HG03442 (cell line): ENCODE measurements around the gene FAM187B.

Experiments used
- ATAC-seq: cut with Tn5 transposase; IDR thresholded peaks from one replicate; pipeline ENCODE4 v1.9.1; 2021; ENCODE audit warnings: mild to moderate bottlenecking, moderate library complexity; ENCODE audit not compliant: unreplicated experiment

The FAM187B gene

GRCh38 chr19:35179830-35180229, 48.7 kb downstream of the FAM187B start:
- no peak for ATAC-seq

GRCh38 chr19:35178701-35179100, 49.8 kb downstream of the FAM187B start:
- ATAC-seq, result no peak

DNA sequence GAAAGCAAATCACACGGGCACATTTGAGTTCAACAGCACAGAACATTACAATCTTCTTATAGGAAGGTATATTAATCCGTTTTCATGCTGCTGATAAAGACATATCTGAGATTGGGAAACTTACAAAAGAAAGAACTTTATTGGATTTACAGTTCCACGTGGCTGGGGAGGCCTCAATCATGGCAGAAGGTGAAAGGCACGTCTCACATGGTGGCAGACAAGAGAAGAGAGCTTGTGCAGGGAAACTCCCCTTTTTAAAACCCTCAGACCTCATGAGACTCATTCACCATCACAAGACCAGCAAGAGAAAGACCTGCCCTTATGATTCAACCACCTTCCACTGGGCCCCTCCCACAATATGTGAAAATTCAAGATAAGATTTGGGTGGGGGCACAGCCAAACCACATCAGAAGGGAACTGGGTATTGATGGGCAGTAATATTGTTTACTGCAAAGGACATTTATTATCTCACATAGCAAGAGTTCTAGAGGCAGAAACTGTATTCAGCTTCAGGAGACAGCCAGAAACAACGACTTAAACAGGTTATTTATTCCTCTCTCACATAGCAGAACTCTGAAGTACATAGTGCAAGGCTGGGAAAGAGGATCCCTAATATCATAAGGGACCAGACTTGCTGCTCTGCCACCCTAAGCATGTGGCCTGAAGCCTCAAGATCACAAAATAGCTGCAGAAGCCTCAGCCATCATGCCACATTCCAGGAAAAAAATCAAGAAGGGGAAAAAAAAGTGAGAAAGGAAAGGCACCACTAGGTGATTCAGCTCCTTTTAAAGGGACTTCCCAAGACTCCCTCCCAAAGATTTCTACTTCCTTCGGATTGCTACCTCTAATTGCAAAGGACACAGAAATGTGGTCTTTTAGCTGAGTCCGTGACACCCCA, 50.9 kb downstream of the FAM187B start:
- no peak for ATAC-seq

DNA sequence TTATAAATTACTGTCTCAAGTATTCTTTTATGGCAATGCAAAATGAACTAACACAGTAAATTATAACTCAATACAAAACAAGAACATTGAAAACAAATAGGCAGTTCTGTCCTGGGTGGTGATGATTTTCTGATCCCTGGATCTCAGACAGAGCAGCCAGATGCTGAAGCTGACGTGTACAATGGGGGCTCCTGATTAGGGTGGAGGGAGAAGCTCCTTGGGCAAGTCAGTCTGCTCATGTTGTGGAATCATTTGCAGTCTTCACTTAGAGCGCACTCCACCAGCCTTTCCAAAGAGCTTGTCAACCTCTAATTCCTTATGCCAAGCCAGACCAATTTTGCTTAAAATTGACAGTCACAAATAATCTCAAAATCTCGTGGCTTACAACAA, 52.4 kb downstream of the FAM187B start:
- ATAC-seq, result no peak
